ENCODE results near the gene UBFD1.
"Not testable (repeated sequence)": the region's sequence is repeated elsewhere in the genome, so short reads cannot be mapped to it uniquely, and the experiment has no call there.

The UBFD1 gene

GRCh38 chr16:23556881-23557778 is at the start of gene UBFD1, which contains the start of gene EARS2:
UBFD1 (plus strand) TSS chr16:23557727; CDS start chr16:23557743, 16 bp downstream.
EARS2 (minus strand) TSS chr16:23557350; CDS start chr16:23557343, 7 bp downstream.
- peak; percentile 97 to 99 for DNase-seq

- no peak for DNase-seq
These were observed 48.7 kb upstream of the UBFD1 start for GRCh38 chr16:23508589-23509440.

- DNase-seq, result no peak
These were observed 48.1 kb upstream of the UBFD1 start for GRCh38 chr16:23509441-23509754.

GRCh38 chr16:23509782-23510163 is 47.8 kb upstream of the UBFD1 start:
- DNase-seq, result no peak

- DNase-seq, result peak; percentile 69 to 80
These were observed 47.2 kb upstream of the UBFD1 start, which contains the start of gene GGA2 for GRCh38 chr16:23510164-23510914. GGA2 (minus strand) TSS chr16:23510494; CDS start chr16:23510411, 83 bp downstream.

- DNase-seq, result not testable (repeated sequence)
These were observed 46.6 kb upstream of the UBFD1 start for GRCh38 chr16:23510915-23511270.

GRCh38 chr16:23511731-23512130 is 45.8 kb upstream of the UBFD1 start:
- no peak for DNase-seq

- DNase-seq, result no peak
These were observed 45.3 kb upstream of the UBFD1 start for GRCh38 chr16:23512168-23512695.

- no peak for DNase-seq
These were observed 43.0 kb upstream of the UBFD1 start for GRCh38 chr16:23514381-23515152.

- DNase-seq, result no peak
These were observed 41.6 kb upstream of the UBFD1 start for GRCh38 chr16:23515881-23516280.

GRCh38 chr16:23516366-23517137 is 41.0 kb upstream of the UBFD1 start:
- DNase-seq, result no peak

GRCh38 chr16:23518435-23518891 is 39.1 kb upstream of the UBFD1 start:
- peak; percentile 65 to 80 for DNase-seq

- no peak for DNase-seq
These were observed 38.2 kb upstream of the UBFD1 start for GRCh38 chr16:23519282-23519681.

GRCh38 chr16:23520500-23520899 is 37.0 kb upstream of the UBFD1 start:
- peak in 1 of 2 donors; percentile 25 for DNase-seq

GRCh38 chr16:23521037-23521743 is 36.3 kb upstream of the UBFD1 start:
- peak; percentile 76 to 82 for DNase-seq

GRCh38 chr16:23521965-23522364 is 35.6 kb upstream of the UBFD1 start:
- DNase-seq, result no peak

GRCh38 chr16:23523321-23523720 is 34.2 kb upstream of the UBFD1 start:
- no peak for DNase-seq

- no peak for DNase-seq
These were observed 33.6 kb upstream of the UBFD1 start for GRCh38 chr16:23523876-23524385.

GRCh38 chr16:23524886-23525285 is 32.6 kb upstream of the UBFD1 start:
- no peak for DNase-seq

Data from inflammatory macrophage treated with lipopolysaccharide for 1 hour (primary cell).